Activated CD4-positive, CD25-positive, alpha-beta regulatory T cell treated with anti-CD3 and anti-CD28 coated beads, Interleukin-2, amount 50 U/mL, for 16 hours (primary cell): ENCODE data around the gene RPL7A.
"Not testable (repeated sequence)": the region's sequence is repeated elsewhere in the genome, so short reads cannot be mapped to it uniquely, and the experiment has no call there.

Experiments used
- DNase-seq: peaks from one replicate; pipeline ENCODE4 v3.0.0-alpha.2; 2020; ENCODE audit warnings: low read depth, low spot score

Gene RPL7A

GRCh38 chr9:133368249-133368881 is 20.3 kb downstream of the RPL7A start:
- DNase-seq = no peak

- no peak for DNase-seq
Measured at GRCh38 chr9:133369422-133369821, 21.4 kb downstream of the RPL7A start.

GRCh38 chr9:133369933-133370332 is 21.9 kb downstream of the RPL7A start:
- no peak for DNase-seq

GRCh38 chr9:133370685-133371084 is 22.7 kb downstream of the RPL7A start:
- no peak for DNase-seq

- DNase-seq = peak; percentile 48
Measured at GRCh38 chr9:133371261-133371711, 23.3 kb downstream of the RPL7A start.

- DNase-seq = no peak
Measured at GRCh38 chr9:133372144-133372543, 24.1 kb downstream of the RPL7A start.

GRCh38 chr9:133374612-133375115 is 26.6 kb downstream of the RPL7A start:
- no peak for DNase-seq

- DNase-seq = no peak
Measured at GRCh38 chr9:133375116-133375723, 27.2 kb downstream of the RPL7A start.

- peak; percentile 84 for DNase-seq
Measured at GRCh38 chr9:133375724-133376654, 28.0 kb downstream of the RPL7A start, which contains the start of the genes STKLD1 and SURF4. TSS of gene STKLD1 (plus strand) at chr9:133376366. CDS start at chr9:133376474, 108 bp downstream. TSS of gene SURF4 (minus strand) at chr9:133376060. CDS start at chr9:133375969, 91 bp downstream.

GRCh38 chr9:133377280-133377679 is 29.3 kb downstream of the RPL7A start:
- DNase-seq = not testable (repeated sequence)

- no peak for DNase-seq
Measured at GRCh38 chr9:133377721-133378216, 29.8 kb downstream of the RPL7A start.

- no peak for DNase-seq
Measured at GRCh38 chr9:133378408-133378962, 30.5 kb downstream of the RPL7A start.

- no peak for DNase-seq
Measured at GRCh38 chr9:133379153-133380086, 31.4 kb downstream of the RPL7A start.

- no peak for DNase-seq
Measured at GRCh38 chr9:133380734-133381133, 32.7 kb downstream of the RPL7A start.

- DNase-seq = no peak
Measured at GRCh38 chr9:133382507-133383141, 34.6 kb downstream of the RPL7A start.

- no peak for DNase-seq
Measured at GRCh38 chr9:133383438-133383837, 35.4 kb downstream of the RPL7A start.

GRCh38 chr9:133384736-133385321 is 36.8 kb downstream of the RPL7A start:
- no peak for DNase-seq

- DNase-seq = no peak
Measured at GRCh38 chr9:133385452-133385851, 37.4 kb downstream of the RPL7A start.

GRCh38 chr9:133386338-133386737 is 38.3 kb downstream of the RPL7A start:
- DNase-seq = no peak
